HUES48 (cell line): ENCODE measurements around the gene FTSJ1.

ENCODE experiments used
- H3K27ac ChIP-seq: one replicate; pipeline ENCODE4 v1.7.0; 2013; ENCODE audit warnings: low read depth, low read length, inconsistent platforms
- H3K27me3 ChIP-seq: 2 replicates; pipeline ENCODE4 v1.6.1; 2013; ENCODE audit warnings: mild to moderate bottlenecking, low read length; ENCODE audit not compliant: control insufficient read depth, insufficient read depth
- H3K36me3 ChIP-seq: 2 replicates; pipeline ENCODE4 v1.6.1; 2013; ENCODE audit warnings: low read length; ENCODE audit not compliant: control insufficient read depth, insufficient read depth
- H3K4me1 ChIP-seq: 2 replicates; pipeline ENCODE4 v1.6.1; 2013; ENCODE audit warnings: mild to moderate bottlenecking, low read length; ENCODE audit not compliant: control insufficient read depth, insufficient read depth
- H3K4me3 ChIP-seq: 2 replicates; pipeline ENCODE4 v1.5.1; 2013; ENCODE audit warnings: mild to moderate bottlenecking, low read depth, low read length
- H3K9ac ChIP-seq: 2 replicates; pipeline ENCODE4 v1.6.1; 2013; ENCODE audit warnings: mild to moderate bottlenecking, low read depth, low read length, moderate library complexity
- H3K9me3 ChIP-seq: 2 replicates; pipeline ENCODE4 v1.6.1; 2013; ENCODE audit warnings: low read length; ENCODE audit not compliant: control insufficient read depth, insufficient read depth

FTSJ1 gene

GRCh38 chrX:48480142-48480541, 4.1 kb downstream of the FTSJ1 start:
- no peak overlapping the region for H3K27ac ChIP-seq
- peaks cover 31% of the 10 kb centered on the region for H3K36me3 ChIP-seq
- H3K9ac ChIP-seq, result no peak overlapping the region
- peaks cover 26% of the 10 kb centered on the region; the same call in 1 of the 2 replicates for H3K9me3 ChIP-seq
- H3K4me1 ChIP-seq, result no peaks in the 10 kb centered on the region
- no peak overlapping the region for H3K4me3 ChIP-seq
- H3K27me3 ChIP-seq, result no peaks in the 10 kb centered on the region

GRCh38 chrX:48480583-48480982, 4.6 kb downstream of the FTSJ1 start:
- Histone ChIP-seq H3K9me3 (peaks cover 27% of the 10 kb centered on the region; the same call in 1 of the 2 replicates), H3K4me3 (no peak overlapping the region), H3K36me3 (peaks cover 35% of the 10 kb centered on the region), H3K27me3 (no peaks in the 10 kb centered on the region), H3K4me1 (no peaks in the 10 kb centered on the region), H3K9ac (no peak overlapping the region), H3K27ac (no peak overlapping the region)

GRCh38 chrX:48482526-48482925, 6.5 kb downstream of the FTSJ1 start:
- Histone ChIP-seq H3K27ac (no peak overlapping the region), H3K27me3 (no peaks in the 10 kb centered on the region), H3K4me1 (no peaks in the 10 kb centered on the region), H3K9me3 (peaks cover 30% of the 10 kb centered on the region), H3K9ac (no peak overlapping the region), H3K4me3 (no peak overlapping the region), H3K36me3 (peaks cover 47% of the 10 kb centered on the region)

GRCh38 chrX:48487362-48487798, 11.4 kb downstream of the FTSJ1 start:
- Histone ChIP-seq H3K4me1 (no peaks in the 10 kb centered on the region), H3K36me3 (peaks cover 32% of the 10 kb centered on the region), H3K27ac (no peak overlapping the region), H3K27me3 (no peaks in the 10 kb centered on the region), H3K4me3 (no peak overlapping the region), H3K9me3 (peaks cover 45% of the 10 kb centered on the region), H3K9ac (no peak overlapping the region)

- Histone ChIP-seq H3K36me3 (peaks cover 26% of the 10 kb centered on the region), H3K4me1 (no peaks in the 10 kb centered on the region), H3K9me3 (peaks cover 41% of the 10 kb centered on the region), H3K27ac (no peak overlapping the region), H3K4me3 (no peak overlapping the region), H3K27me3 (no peaks in the 10 kb centered on the region), H3K9ac (no peak overlapping the region)
Observed at GRCh38 chrX:48488034-48488433, 12.0 kb downstream of the FTSJ1 start.

- Histone ChIP-seq H3K27me3 (no peaks in the 10 kb centered on the region), H3K9me3 (peaks cover 40% of the 10 kb centered on the region), H3K27ac (no peak overlapping the region), H3K9ac (no peak overlapping the region), H3K36me3 (peaks cover 16% of the 10 kb centered on the region), H3K4me3 (no peak overlapping the region), H3K4me1 (no peaks in the 10 kb centered on the region)
Observed at GRCh38 chrX:48489296-48489695, 13.3 kb downstream of the FTSJ1 start.

GRCh38 chrX:48489892-48490291, 13.9 kb downstream of the FTSJ1 start:
- no peak overlapping the region for H3K27ac ChIP-seq
- H3K27me3 ChIP-seq, result no peaks in the 10 kb centered on the region
- no peaks in the 10 kb centered on the region for H3K4me1 ChIP-seq
- no peak overlapping the region for H3K4me3 ChIP-seq
- peaks cover 40% of the 10 kb centered on the region for H3K9me3 ChIP-seq
- no peak overlapping the region for H3K9ac ChIP-seq
- peaks cover 16% of the 10 kb centered on the region for H3K36me3 ChIP-seq

GRCh38 chrX:48490661-48491060, 14.7 kb downstream of the FTSJ1 start:
- Histone ChIP-seq H3K4me3 (no peak overlapping the region), H3K36me3 (peaks cover 11% of the 10 kb centered on the region), H3K9ac (no peak overlapping the region), H3K4me1 (no peaks in the 10 kb centered on the region), H3K9me3 (peaks cover 39% of the 10 kb centered on the region), H3K27ac (no peak overlapping the region), H3K27me3 (no peaks in the 10 kb centered on the region)

- H3K9ac ChIP-seq, result no peak overlapping the region
- H3K36me3 ChIP-seq, result peaks cover 5% of the 10 kb centered on the region; the same call in 1 of the 2 replicates
- peaks cover 41% of the 10 kb centered on the region for H3K9me3 ChIP-seq
- H3K4me1 ChIP-seq, result no peaks in the 10 kb centered on the region
- H3K27me3 ChIP-seq, result no peaks in the 10 kb centered on the region
- H3K4me3 ChIP-seq, result no peak overlapping the region
- no peak overlapping the region for H3K27ac ChIP-seq
Observed at GRCh38 chrX:48491809-48492208, 15.8 kb downstream of the FTSJ1 start.

GRCh38 chrX:48492293-48492910, 16.4 kb downstream of the FTSJ1 start:
- Histone ChIP-seq H3K9me3 (peaks cover 39% of the 10 kb centered on the region), H3K9ac (no peak overlapping the region), H3K4me1 (no peaks in the 10 kb centered on the region), H3K27me3 (no peaks in the 10 kb centered on the region), H3K4me3 (no peak overlapping the region), H3K36me3 (peaks cover 1% of the 10 kb centered on the region; the same call in 1 of the 2 replicates), H3K27ac (no peak overlapping the region)

GRCh38 chrX:48493890-48494364, 17.9 kb downstream of the FTSJ1 start:
- Histone ChIP-seq H3K9me3 (peaks cover 38% of the 10 kb centered on the region), H3K27ac (no peak overlapping the region)

More at GRCh38 chrX:48493890-48494364, 17.9 kb downstream of the FTSJ1 start:
- no peaks in the 10 kb centered on the region for H3K36me3 ChIP-seq
- no peaks in the 10 kb centered on the region for H3K27me3 ChIP-seq
- no peak overlapping the region for H3K4me3 ChIP-seq
- no peaks in the 10 kb centered on the region for H3K4me1 ChIP-seq
- H3K9ac ChIP-seq, result no peak overlapping the region
